ENCODE results near the gene TECR. TPM values are rescaled to one million over a fixed set of nuclear protein-coding genes. Genes with fewer than 3 reads are reported as not detected.
"Not testable (repeated sequence)": the region's sequence is repeated elsewhere in the genome, so short reads cannot be mapped to it uniquely, and the experiment has no call there.

Gene TECR
- total RNA-seq, 1 experiment from 2014 or later, result 188 TPM

DNA sequence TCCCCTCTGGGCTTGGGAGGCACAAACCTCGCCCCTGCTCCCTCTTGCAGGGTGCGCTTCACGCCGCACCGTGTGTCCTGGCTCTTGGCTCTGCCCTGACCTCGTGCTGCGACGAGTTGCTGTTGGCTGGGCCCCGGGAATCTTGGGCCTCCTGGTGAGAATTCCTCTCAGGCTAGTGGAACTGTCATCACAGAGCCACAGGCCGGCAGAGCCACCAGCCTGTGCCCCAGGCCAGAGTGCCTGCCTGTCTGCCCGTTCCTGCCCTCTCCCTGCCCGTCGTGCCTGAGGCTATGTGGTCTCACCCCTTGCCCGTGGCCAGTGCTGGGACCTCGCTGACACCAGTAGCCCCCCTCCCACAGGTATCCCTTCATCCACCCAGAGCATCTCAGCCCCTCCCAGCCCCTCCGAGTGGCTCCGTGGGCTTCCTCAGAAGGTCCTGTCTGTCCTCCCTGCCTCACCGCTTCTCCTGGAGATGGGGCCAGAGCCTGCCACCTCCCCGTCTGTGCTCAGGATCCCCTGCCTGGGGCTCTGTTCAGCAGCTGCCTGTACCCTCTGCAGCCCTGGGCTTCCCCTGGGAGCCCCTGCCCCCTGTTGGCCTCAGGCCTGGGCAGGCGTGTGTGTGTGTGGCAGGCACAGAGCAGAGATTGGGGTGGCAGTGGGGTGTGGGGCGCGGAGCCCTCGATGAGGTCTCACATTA is 29.1 kb downstream of the TECR start:
- Histone ChIP-seq H3K36me3 (peaks cover 8% of the 10 kb centered on the region), H3K9me3 (replicated peaks) (no peaks in the 10 kb centered on the region), H3K4me1 (peaks cover 7% of the 10 kb centered on the region), H3K27me3 (no peaks in the 10 kb centered on the region), H3K27ac (no peak overlapping the region), H3K4me3 (no peak overlapping the region)
- DNase-seq, result peak; percentile 51 to 58

DNA sequence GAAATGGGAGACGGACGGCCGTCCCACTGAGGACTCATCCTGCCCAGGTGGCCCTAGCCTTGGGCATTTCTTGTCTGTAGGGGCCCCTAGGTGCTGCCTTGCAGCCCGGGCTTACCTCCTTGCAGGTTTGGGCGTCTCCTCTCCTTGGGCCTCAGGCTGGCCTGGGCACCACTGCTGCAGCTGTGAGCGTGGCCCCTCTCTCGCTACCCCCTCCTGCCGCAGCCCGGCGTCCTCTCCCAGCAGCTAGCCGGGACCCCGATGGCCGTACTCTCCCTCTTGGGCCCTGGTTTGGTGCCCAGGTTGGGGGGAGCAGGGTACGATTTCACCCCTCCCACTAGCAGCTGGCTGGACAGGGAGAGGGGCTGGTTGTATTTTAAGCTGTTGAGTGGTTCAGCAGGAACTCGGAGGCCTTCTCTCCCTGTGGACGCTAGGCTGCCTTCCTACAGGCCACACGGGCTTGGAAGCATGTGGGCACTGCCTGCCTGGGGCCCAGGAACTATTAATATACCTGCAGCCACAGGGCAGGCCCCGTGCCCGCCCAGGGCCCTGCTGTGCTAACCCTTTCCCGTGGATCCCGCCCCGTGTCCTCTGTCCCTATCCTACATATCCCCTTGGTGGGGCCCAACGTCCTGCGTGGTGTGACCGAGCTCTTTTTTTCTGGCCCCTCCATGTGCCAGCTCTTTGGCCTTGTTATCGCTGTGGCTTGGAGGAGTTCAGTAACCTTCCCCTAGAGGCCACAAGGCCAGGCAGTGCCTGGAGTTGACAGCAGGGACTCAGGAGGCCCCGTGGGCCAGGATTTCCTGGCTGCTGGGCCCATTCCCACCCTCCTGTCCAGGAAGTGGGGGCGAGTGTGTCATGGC is 30.8 kb downstream of the TECR start:
- Histone ChIP-seq H3K4me3 (no peak overlapping the region), H3K4me1 (peaks cover 7% of the 10 kb centered on the region), H3K36me3 (peaks cover 21% of the 10 kb centered on the region), H3K27ac (no peak overlapping the region), H3K9me3 (replicated peaks) (no peaks in the 10 kb centered on the region), H3K27me3 (no peaks in the 10 kb centered on the region)
- DNase-seq, result no peak

GRCh38 chr19:14560776-14561108 is 31.3 kb downstream of the TECR start:
- peaks cover 7% of the 10 kb centered on the region for H3K4me1 ChIP-seq
- no peak overlapping the region for H3K4me3 ChIP-seq
- H3K36me3 ChIP-seq, result peaks cover 26% of the 10 kb centered on the region
- no peaks in the 10 kb centered on the region for H3K9me3 ChIP-seq (replicated peaks)
- no peak for DNase-seq
- no peaks in the 10 kb centered on the region for H3K27me3 ChIP-seq
- H3K27ac ChIP-seq, result no peak overlapping the region

GRCh38 chr19:14561249-14561648 is 31.9 kb downstream of the TECR start:
- Histone ChIP-seq H3K27me3 (no peaks in the 10 kb centered on the region), H3K4me3 (no peak overlapping the region), H3K9me3 (replicated peaks) (no peaks in the 10 kb centered on the region), H3K27ac (no peak overlapping the region), H3K4me1 (peaks cover 7% of the 10 kb centered on the region), H3K36me3 (peaks cover 31% of the 10 kb centered on the region)
- no peak for DNase-seq

- Histone ChIP-seq H3K4me3 (no peak overlapping the region), H3K4me1 (peaks cover 7% of the 10 kb centered on the region), H3K9me3 (replicated peaks) (no peaks in the 10 kb centered on the region), H3K27me3 (no peaks in the 10 kb centered on the region), H3K36me3 (peaks cover 31% of the 10 kb centered on the region), H3K27ac (no peak overlapping the region)
- DNase-seq, result no peak
These were observed 32.5 kb downstream of the TECR start for GRCh38 chr19:14561847-14562351.

- Histone ChIP-seq H3K4me1 (peaks cover 7% of the 10 kb centered on the region), H3K27me3 (no peaks in the 10 kb centered on the region), H3K4me3 (no peak overlapping the region), H3K27ac (no peak overlapping the region), H3K9me3 (replicated peaks) (no peaks in the 10 kb centered on the region), H3K36me3 (peaks cover 27% of the 10 kb centered on the region)
- DNase-seq, result no peak
These were observed 33.5 kb downstream of the TECR start for GRCh38 chr19:14562660-14563589.

DNA sequence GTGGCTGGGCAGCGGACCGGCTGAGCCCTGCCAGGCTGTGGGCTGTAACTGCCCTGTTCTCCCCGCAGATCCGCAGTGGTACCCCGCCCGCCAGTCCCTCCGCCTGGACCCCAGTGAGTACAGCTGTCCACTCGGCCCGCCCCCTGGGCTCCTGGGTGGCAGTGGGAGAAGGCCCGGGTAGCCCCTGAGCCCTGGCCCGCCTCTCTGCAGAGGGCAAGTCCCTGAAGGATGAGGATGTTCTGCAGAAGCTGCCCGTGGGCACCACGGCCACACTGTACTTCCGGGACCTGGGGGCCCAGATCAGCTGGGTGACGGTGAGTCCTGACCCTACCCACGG is 34.2 kb downstream of the TECR start:
- Histone ChIP-seq H3K4me3 (no peak overlapping the region), H3K9me3 (replicated peaks) (no peaks in the 10 kb centered on the region), H3K36me3 (peaks cover 30% of the 10 kb centered on the region), H3K27me3 (no peaks in the 10 kb centered on the region), H3K27ac (no peak overlapping the region), H3K4me1 (peaks cover 3% of the 10 kb centered on the region)
- DNase-seq, result no peak

DNA sequence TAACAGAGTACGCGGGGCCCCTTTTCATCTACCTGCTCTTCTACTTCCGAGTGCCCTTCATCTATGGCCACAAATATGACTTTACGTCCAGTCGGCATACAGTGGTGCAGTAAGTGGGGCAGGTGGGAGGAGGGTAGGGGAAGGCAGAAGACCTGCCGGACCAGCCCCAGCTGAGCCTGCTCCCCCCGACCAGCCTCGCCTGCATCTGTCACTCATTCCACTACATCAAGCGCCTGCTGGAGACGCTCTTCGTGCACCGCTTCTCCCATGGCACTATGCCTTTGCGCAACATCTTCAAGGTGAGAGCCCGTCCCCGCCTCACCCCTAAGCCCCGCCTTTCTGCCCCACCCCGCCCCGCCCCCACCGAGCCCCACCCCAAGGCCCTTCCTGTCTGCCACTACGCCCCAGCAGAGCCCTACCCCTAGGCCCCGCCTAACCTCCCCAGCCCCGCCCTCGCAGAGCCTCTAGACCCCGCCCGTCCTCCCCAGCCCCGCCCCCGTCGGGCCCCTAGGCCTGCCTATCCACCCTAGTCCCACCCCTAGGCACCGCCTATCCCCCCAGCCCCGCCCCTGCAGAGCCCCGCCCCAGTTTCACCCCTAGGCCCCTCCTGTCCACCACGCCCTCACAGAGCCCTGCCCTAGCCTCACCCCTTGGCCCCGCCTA is 34.7 kb downstream of the TECR start:
- Histone ChIP-seq H3K27ac (no peak overlapping the region), H3K27me3 (no peaks in the 10 kb centered on the region), H3K9me3 (replicated peaks) (no peaks in the 10 kb centered on the region), H3K36me3 (peaks cover 30% of the 10 kb centered on the region), H3K4me3 (no peak overlapping the region), H3K4me1 (no peaks in the 10 kb centered on the region)
- peak; percentile 75 to 84 for DNase-seq

GRCh38 chr19:14564652-14565297 is 35.4 kb downstream of the TECR start:
- H3K27ac ChIP-seq; H3K9me3 ChIP-seq (replicated peaks): not testable (repeated sequence)
- H3K36me3 ChIP-seq, result peaks cover 30% of the 10 kb centered on the region

DNA sequence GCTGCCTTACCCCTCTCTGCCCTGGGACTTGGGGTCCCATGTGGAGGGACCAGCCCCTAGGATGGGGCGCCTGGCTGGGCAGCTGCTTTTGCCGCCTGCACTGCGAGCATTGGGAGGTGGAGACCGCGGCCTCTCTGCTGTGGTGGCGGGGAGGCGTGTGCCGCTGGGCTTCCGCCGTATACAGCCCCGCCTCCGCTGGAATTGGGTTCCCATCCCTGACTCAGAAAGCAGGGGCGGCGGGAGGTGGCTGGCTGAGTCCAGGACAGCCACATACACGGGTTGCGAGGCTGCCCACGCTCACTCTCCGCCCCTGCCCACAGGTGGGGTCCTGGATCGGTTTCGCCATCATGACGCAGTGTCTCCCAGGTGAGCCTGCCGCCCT is 35.9 kb downstream of the TECR start:
- no peak overlapping the region for H3K4me3 ChIP-seq
- peak in 1 of 2 experiments; percentile 8 for DNase-seq
- H3K4me1 ChIP-seq, result no peaks in the 10 kb centered on the region
- no peak overlapping the region for H3K27ac ChIP-seq
- no peaks in the 10 kb centered on the region for H3K9me3 ChIP-seq (replicated peaks)
- peaks cover 30% of the 10 kb centered on the region for H3K36me3 ChIP-seq
- no peaks in the 10 kb centered on the region for H3K27me3 ChIP-seq

More at GRCh38 chr19:14564652-14565297, 35.4 kb downstream of the TECR start:
- not testable (repeated sequence) for H3K4me3 ChIP-seq, H3K27me3 ChIP-seq, H3K4me1 ChIP-seq
- DNase-seq, result peak in 1 of 2 experiments; percentile 10

DNA sequence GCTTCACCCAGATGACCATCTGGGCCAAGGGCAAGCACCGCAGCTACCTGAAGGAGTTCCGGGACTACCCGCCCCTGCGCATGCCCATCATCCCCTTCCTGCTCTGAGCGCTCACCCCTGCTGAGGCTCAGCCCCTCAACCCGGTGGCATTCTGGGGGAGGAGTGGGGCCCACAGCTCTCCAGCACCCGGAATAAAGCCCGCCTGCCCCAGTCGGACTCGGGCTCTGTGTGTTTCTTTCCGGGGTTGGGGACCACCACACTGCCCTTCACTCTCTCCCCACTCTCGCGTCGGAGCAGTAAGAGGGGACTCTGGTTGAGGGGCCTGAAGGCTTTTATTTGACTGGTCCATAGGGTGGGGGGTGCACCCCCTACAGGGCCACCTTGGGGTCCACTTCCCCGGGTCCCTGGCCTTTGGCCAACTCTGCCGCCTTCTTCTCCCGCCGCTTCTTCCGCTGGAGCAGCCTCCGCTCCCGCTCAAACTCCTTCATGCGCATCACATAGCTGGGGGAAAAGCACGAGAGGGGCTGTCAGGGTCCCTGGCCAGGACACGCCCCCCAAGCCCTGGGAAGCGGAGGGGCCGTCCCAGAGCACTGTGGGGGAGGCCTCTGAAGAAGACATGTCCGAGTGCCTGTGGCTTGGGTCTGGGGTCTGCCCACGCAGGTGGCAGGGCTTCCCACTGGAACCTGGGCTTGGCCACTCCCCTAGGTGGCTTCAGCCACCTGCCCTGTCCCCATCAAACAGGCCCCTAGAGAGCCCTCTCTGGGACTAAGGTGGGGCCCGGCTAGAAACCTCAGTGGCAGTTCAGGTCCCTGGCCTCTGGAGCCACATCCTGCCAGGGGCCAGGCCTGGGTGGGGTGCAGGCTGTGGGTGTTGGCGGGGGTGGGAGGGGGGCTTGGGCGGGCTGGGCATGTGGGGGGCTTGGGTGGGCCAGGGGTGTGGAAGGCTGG is 36.6 kb downstream of the TECR start:
- Histone ChIP-seq H3K27me3 (no peaks in the 10 kb centered on the region), H3K36me3 (peaks cover 30% of the 10 kb centered on the region), H3K9me3 (replicated peaks) (no peaks in the 10 kb centered on the region), H3K4me3 (no peak overlapping the region), H3K27ac (no peak overlapping the region), H3K4me1 (0 out of 2 replicates have a peak, but pooled peaks cover 1% of the 10 kb centered on the region)
- peak in 1 of 2 experiments; percentile 9 for DNase-seq

DNA sequence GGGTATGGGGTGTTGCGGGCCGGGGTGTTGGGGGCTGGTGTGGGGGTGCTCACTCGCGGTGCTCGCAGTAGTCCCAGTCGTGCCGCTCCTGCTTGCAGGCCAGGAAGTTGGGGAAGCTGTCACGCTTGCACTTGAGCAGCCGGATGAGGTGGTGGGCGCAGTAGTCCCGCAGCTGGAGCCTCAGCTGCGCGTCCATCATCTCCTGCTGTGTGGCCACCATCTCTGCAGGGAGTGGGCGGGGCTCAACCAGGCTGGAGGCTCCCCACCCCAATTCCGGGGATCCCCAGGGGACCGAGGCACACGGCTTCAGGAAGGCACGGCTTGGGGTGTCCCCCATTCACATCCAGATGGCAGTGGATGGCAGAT is 37.3 kb downstream of the TECR start:
- no peak overlapping the region for H3K27ac ChIP-seq
- no peaks in the 10 kb centered on the region for H3K9me3 ChIP-seq (replicated peaks)
- peaks cover 30% of the 10 kb centered on the region for H3K36me3 ChIP-seq
- DNase-seq, result peak in 1 of 2 experiments; percentile 9
- H3K4me3 ChIP-seq, result no peak overlapping the region
- H3K27me3 ChIP-seq, result no peaks in the 10 kb centered on the region
- H3K4me1 ChIP-seq, result 0 out of 2 replicates have a peak, but pooled peaks cover 3% of the 10 kb centered on the region

DNA sequence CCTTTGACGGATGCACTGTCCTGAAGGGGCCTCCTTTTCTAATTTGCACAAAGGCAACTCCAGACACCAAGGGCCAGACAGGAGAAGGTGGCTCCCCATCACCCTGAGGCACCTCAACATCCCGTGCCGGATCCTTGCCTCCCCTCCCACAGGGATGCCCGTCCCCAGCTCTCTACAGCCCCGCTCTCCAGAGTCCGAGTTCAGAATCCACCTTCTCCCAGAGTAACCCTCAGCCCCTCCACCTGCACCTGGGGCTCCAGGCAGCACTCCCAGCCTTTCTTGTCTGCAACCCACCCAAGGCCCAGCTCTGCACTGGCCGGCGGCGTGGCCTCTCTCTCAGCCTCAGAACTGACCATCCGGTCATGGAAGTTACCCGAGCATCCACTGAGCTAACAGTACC is 37.7 kb downstream of the TECR start:
- Histone ChIP-seq H3K36me3 (peaks cover 30% of the 10 kb centered on the region), H3K27me3 (no peaks in the 10 kb centered on the region), H3K9me3 (replicated peaks) (no peaks in the 10 kb centered on the region), H3K4me3 (no peak overlapping the region), H3K27ac (no peak overlapping the region), H3K4me1 (0 out of 2 replicates have a peak, but pooled peaks cover 3% of the 10 kb centered on the region)
- DNase-seq, result no peak

All from SJCRH30 (cell line).